Activated T-helper 17 cell treated with anti-CD3 and anti-CD28 coated beads, Interleukin-2, amount 50 U/mL, for 72 hours (primary cell): ENCODE measurements around the gene ACOT2. TPM values are rescaled to one million over a fixed set of nuclear protein-coding genes. Genes with fewer than 3 reads are reported as not detected.
"Not testable (repeated sequence)": the region's sequence is repeated elsewhere in the genome, so short reads cannot be mapped to it uniquely, and the experiment has no call there.

ENCODE experiments used
- ATAC-seq: fragments of 150-1000 bp; cut with Tn5 transposase; replicated peaks from 2 replicates; pipeline ENCODE4 v1.10.0; 2021; ENCODE audit warnings: mild to moderate bottlenecking, moderate library complexity
- H3K27ac Mint-ChIP-seq: one replicate; pipeline ENCODE4 v1.8.0; 2022; ENCODE audit warnings: mixed read lengths
- H3K27me3 Mint-ChIP-seq: one replicate; pipeline ENCODE4 v1.8.0; 2022; ENCODE audit warnings: mixed read lengths
- H3K36me3 Mint-ChIP-seq: one replicate; pipeline ENCODE4 v1.8.0; 2022; ENCODE audit warnings: low read depth, mild to moderate bottlenecking, mixed read lengths
- H3K4me1 Mint-ChIP-seq: one replicate; pipeline ENCODE4 v1.8.0; 2022; ENCODE audit warnings: mixed read lengths
- H3K4me3 Mint-ChIP-seq: one replicate; pipeline ENCODE4 v1.8.0; 2022; ENCODE audit warnings: mild to moderate bottlenecking, mixed read lengths
- H3K9me3 Mint-ChIP-seq: one replicate; pipeline ENCODE4 v1.8.0; 2022; ENCODE audit warnings: mixed read lengths
- total RNA-seq, 2 donors: library from RNA; stranded (reverse); gene quantifications; one replicate each; pipeline ENCODE4 v1.2.3, GENCODE V29; 2022

Gene ACOT2
- total RNA-seq, 2 donors from 2014 or later: 8.4 to 16.3 TPM

GRCh38 chr14:73588695-73589094 is 19.7 kb downstream of the ACOT2 start:
- H3K9me3 Mint-ChIP-seq: no peaks in the 10 kb centered on the region
- no peak overlapping the region for H3K4me3 Mint-ChIP-seq
- no peaks in the 10 kb centered on the region for H3K36me3 Mint-ChIP-seq
- H3K27ac Mint-ChIP-seq: no peak overlapping the region
- H3K27me3 Mint-ChIP-seq: no peaks in the 10 kb centered on the region
- no peak for ATAC-seq
- no peaks in the 10 kb centered on the region for H3K4me1 Mint-ChIP-seq

- H3K27me3 Mint-ChIP-seq: no peaks in the 10 kb centered on the region
- no peaks in the 10 kb centered on the region for H3K4me1 Mint-ChIP-seq
- no peak for ATAC-seq
- H3K9me3 Mint-ChIP-seq: no peaks in the 10 kb centered on the region
- H3K4me3 Mint-ChIP-seq: no peak overlapping the region
- no peaks in the 10 kb centered on the region for H3K36me3 Mint-ChIP-seq
- H3K27ac Mint-ChIP-seq: no peak overlapping the region
Measured at GRCh38 chr14:73589116-73589515, 20.1 kb downstream of the ACOT2 start.

GRCh38 chr14:73590673-73591004 is 21.6 kb downstream of the ACOT2 start:
- peak overlapping the region; percentile 77 for H3K4me3 Mint-ChIP-seq
- H3K36me3 Mint-ChIP-seq, H3K27ac Mint-ChIP-seq, H3K4me1 Mint-ChIP-seq, H3K27me3 Mint-ChIP-seq, ATAC-seq, H3K9me3 Mint-ChIP-seq: not testable (repeated sequence)

- Mint-ChIP-seq H3K4me1 (no peaks in the 10 kb centered on the region), H3K36me3 (no peaks in the 10 kb centered on the region), H3K4me3 (peak within 1 kb of the TSS; percentile 77), H3K9me3 (no peaks in the 10 kb centered on the region), H3K27ac (no peak within 1 kb of the TSS), H3K27me3 (no peaks in the 10 kb centered on the region)
- ATAC-seq: peak; percentile 89
Measured at GRCh38 chr14:73591690-73592449, 22.9 kb downstream of the ACOT2 start, which contains the start of gene ACOT4. TSS of gene ACOT4 (plus strand) at chr14:73591873. CDS start at chr14:73591960, 87 bp downstream.

- H3K27me3 Mint-ChIP-seq: no peaks in the 10 kb centered on the region
- H3K4me1 Mint-ChIP-seq: no peaks in the 10 kb centered on the region
- H3K9me3 Mint-ChIP-seq: no peaks in the 10 kb centered on the region
- no peaks in the 10 kb centered on the region for H3K36me3 Mint-ChIP-seq
- ATAC-seq: no peak
- no peak overlapping the region for H3K4me3 Mint-ChIP-seq
- H3K27ac Mint-ChIP-seq: no peak overlapping the region
Measured at GRCh38 chr14:73594491-73594890, 25.5 kb downstream of the ACOT2 start.

GRCh38 chr14:73599499-73599898 is 30.5 kb downstream of the ACOT2 start:
- ATAC-seq: no peak
- Mint-ChIP-seq H3K36me3 (no peaks in the 10 kb centered on the region), H3K27ac (no peak overlapping the region), H3K4me3 (no peak overlapping the region), H3K4me1 (no peaks in the 10 kb centered on the region), H3K27me3 (no peaks in the 10 kb centered on the region), H3K9me3 (no peaks in the 10 kb centered on the region)

GRCh38 chr14:73602994-73603393 is 34.0 kb downstream of the ACOT2 start:
- Mint-ChIP-seq H3K9me3 (no peaks in the 10 kb centered on the region), H3K27me3 (no peaks in the 10 kb centered on the region), H3K4me1 (no peaks in the 10 kb centered on the region), H3K36me3 (no peaks in the 10 kb centered on the region), H3K27ac (no peak overlapping the region), H3K4me3 (no peak overlapping the region)
- no peak for ATAC-seq

GRCh38 chr14:73606271-73606670 is 37.3 kb downstream of the ACOT2 start:
- Mint-ChIP-seq H3K27me3 (no peaks in the 10 kb centered on the region), H3K4me3 (no peak overlapping the region), H3K27ac (no peak overlapping the region), H3K9me3 (no peaks in the 10 kb centered on the region), H3K4me1 (no peaks in the 10 kb centered on the region), H3K36me3 (no peaks in the 10 kb centered on the region)
- peak; percentile 46 for ATAC-seq

GRCh38 chr14:73607241-73607640 is 38.2 kb downstream of the ACOT2 start:
- Mint-ChIP-seq H3K27ac (no peak overlapping the region), H3K4me3 (no peak overlapping the region), H3K9me3 (no peaks in the 10 kb centered on the region), H3K27me3 (no peaks in the 10 kb centered on the region), H3K36me3 (no peaks in the 10 kb centered on the region), H3K4me1 (no peaks in the 10 kb centered on the region)
- ATAC-seq: no peak

GRCh38 chr14:73610687-73611086 is 41.7 kb downstream of the ACOT2 start:
- H3K27me3 Mint-ChIP-seq: no peaks in the 10 kb centered on the region
- H3K36me3 Mint-ChIP-seq: no peaks in the 10 kb centered on the region
- H3K4me1 Mint-ChIP-seq: no peaks in the 10 kb centered on the region
- H3K4me3 Mint-ChIP-seq: no peak overlapping the region
- no peak overlapping the region for H3K27ac Mint-ChIP-seq
- H3K9me3 Mint-ChIP-seq: no peaks in the 10 kb centered on the region
- no peak for ATAC-seq

- H3K4me3 Mint-ChIP-seq: peak within 1 kb of the TSS; percentile 83
- H3K27ac Mint-ChIP-seq: peak within 1 kb of the TSS; percentile 63
- no peaks in the 10 kb centered on the region for H3K4me1 Mint-ChIP-seq
- H3K9me3 Mint-ChIP-seq: no peaks in the 10 kb centered on the region
- peak; percentile 96 for ATAC-seq
- no peaks in the 10 kb centered on the region for H3K27me3 Mint-ChIP-seq
- H3K36me3 Mint-ChIP-seq: no peaks in the 10 kb centered on the region
Measured at GRCh38 chr14:73612339-73613045, 43.5 kb downstream of the ACOT2 start, which contains the start of gene ACOT6. TSS of gene ACOT6 (plus strand) at chr14:73612517. CDS start at chr14:73612572, 55 bp downstream.

- Mint-ChIP-seq H3K9me3 (no peaks in the 10 kb centered on the region), H3K27me3 (no peaks in the 10 kb centered on the region), H3K4me3 (peak overlapping the region; percentile 83), H3K4me1 (no peaks in the 10 kb centered on the region), H3K36me3 (no peaks in the 10 kb centered on the region), H3K27ac (no peak overlapping the region)
- ATAC-seq: peak; percentile 5
Measured at GRCh38 chr14:73613046-73613383, 44.0 kb downstream of the ACOT2 start.

GRCh38 chr14:73613419-73613963 is 44.5 kb downstream of the ACOT2 start:
- Mint-ChIP-seq H3K4me1 (no peaks in the 10 kb centered on the region), H3K27me3 (no peaks in the 10 kb centered on the region), H3K9me3 (no peaks in the 10 kb centered on the region), H3K27ac (no peak overlapping the region), H3K36me3 (no peaks in the 10 kb centered on the region), H3K4me3 (peak overlapping the region; percentile 83)
- ATAC-seq: no peak

GRCh38 chr14:73616831-73617230 is 47.8 kb downstream of the ACOT2 start:
- Mint-ChIP-seq H3K27me3 (no peaks in the 10 kb centered on the region), H3K4me3 (no peak overlapping the region), H3K4me1 (no peaks in the 10 kb centered on the region), H3K27ac (no peak overlapping the region), H3K36me3 (no peaks in the 10 kb centered on the region), H3K9me3 (no peaks in the 10 kb centered on the region)
- ATAC-seq: no peak

- Mint-ChIP-seq H3K9me3 (no peaks in the 10 kb centered on the region), H3K36me3 (no peaks in the 10 kb centered on the region), H3K27ac (no peak overlapping the region), H3K4me3 (no peak overlapping the region), H3K27me3 (no peaks in the 10 kb centered on the region), H3K4me1 (no peaks in the 10 kb centered on the region)
- no peak for ATAC-seq
Measured at GRCh38 chr14:73619524-73619923, 50.5 kb downstream of the ACOT2 start.
